Activated CD8-positive, alpha-beta memory T cell treated with anti-CD3 and anti-CD28 coated beads for 36 hours (primary cell): ENCODE measurements around the gene EVC. TPM values are rescaled to one million over a fixed set of nuclear protein-coding genes. Genes with fewer than 3 reads are reported as not detected.
"Not testable (repeated sequence)": the region's sequence is repeated elsewhere in the genome, so short reads cannot be mapped to it uniquely, and the experiment has no call there.

Experiments used
- CTCF ChIA-PET: fragments of 350-600 bp; sonication (Branson Sonifier 250); formaldehyde crosslinking; loops from one replicate; lab custom pipeline; 2021; ENCODE audit warnings: antibody characterized with exemption; lab: Charles Lee
- POLR2A ChIA-PET: fragments of 350-600 bp; sonication (Branson Sonifier 250); formaldehyde crosslinking; loops from one replicate; lab custom pipeline; 2021; ENCODE audit warnings: antibody characterized with exemption; lab: Charles Lee
- total RNA-seq, 2 experiments: library from RNA; stranded (reverse); gene quantifications; one replicate each; pipeline ENCODE4 v1.2.3, GENCODE V29; 2021

The EVC gene
- total RNA-seq, 2 experiments from 2014 or later, result 1.2 to 1.9 TPM

DNA sequence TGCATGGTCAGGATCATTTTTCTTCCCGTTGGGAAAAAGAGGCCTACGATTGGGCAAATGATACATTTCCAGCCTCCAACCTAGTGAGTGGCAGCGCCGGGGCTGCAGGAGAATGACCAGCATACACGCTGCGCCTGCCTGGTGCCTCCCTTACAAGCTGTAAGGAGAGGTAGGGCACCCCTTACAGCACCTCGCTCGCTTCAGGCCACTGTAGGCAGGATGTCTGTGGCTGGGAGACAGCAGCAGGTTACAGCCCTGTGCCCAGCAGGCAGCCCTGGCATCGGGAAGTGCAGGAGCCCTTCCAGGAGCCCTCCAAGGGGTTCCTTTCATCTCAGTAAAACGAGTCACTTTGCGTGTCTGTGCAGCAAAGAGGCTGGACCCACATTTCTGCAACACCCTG, 88.4 kb downstream of the EVC start:
- ChIA-PET POLR2A (no interaction called here), CTCF (no interaction called here)

DNA sequence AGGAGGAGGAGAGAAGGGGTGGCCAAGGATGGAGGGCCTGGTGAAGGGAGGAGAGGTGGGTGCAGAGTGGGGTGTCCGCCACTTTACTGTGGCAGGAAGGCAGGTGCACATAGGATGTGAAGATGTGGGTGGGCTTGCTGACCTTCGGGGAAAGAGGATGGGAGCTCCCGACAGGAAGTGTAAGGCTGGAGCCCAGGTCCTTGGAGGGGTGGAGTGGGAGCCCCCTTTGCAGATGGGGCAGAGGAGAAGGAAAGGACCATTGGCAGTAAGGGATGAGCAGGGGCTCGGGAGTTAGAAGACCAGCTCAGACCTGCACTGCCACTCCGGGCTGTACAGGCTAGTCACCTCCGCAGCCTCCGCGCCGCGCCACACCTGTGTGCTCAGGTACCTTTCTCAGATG, 89.5 kb downstream of the EVC start:
- ChIA-PET CTCF (no interaction called here), POLR2A (no interaction called here)

DNA sequence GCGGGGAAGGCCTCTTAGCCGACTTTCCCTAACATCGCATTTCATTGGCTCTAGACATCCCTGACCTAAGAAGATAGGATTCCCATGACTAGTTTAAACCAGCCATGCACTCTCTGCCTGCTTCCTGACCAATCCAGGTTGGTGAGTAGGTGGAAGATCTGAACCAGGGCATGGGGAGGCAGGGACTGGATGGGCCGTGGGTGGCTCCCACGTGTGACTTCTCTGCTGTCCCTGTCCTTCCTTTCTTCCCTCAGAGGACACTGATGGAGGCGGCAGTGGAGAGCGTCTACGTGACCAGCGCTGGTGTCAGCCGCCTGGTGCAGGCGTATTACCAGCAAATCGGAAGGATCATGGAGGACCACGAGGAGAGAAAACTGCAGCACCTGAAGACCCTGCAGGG, 90.7 kb downstream of the EVC start:
- ChIA-PET CTCF (no interaction called here), POLR2A (no interaction called here)

DNA sequence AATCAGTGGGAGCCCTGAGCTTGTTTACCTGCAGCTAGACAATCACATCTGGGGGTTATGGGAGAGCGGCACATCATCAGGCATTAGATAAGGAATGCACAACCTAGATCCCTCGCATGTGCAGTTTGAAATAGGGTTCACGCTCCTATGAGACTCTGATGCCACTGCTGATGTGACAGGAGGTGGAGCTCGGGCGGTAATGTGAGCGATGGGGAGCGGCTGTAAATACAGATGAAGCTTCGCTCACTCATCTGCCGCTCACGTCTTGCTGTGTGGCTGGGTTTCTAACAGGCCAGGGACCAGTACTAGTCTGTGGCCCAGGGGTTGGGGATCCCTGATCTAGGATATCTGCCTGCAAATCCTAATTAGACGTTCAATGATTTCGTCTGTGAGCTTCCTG, 91.6 kb downstream of the EVC start:
- ChIA-PET POLR2A (no interaction called here), CTCF (no interaction called here)

DNA sequence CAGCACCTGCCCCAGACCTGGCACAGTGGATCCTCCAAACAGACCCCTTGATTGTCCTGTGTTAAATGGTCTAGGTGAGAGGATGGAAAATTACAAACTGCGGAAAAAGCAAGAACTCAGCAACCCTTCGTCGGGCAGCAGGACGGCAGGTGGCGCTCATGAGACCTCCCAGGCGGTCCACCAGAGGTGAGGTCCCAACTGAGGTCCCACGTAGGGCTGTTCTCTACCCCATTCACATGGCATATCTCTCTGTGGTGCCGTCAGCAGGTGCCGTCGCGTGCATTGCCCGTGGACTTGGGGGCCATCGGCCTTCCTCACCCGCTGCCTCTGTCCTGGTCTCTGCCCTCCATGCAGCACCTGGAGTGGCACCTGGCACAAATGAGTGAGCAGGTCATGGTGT, 93.7 kb downstream of the EVC start:
- ChIA-PET POLR2A (no interaction called here), CTCF (no interaction called here)

DNA sequence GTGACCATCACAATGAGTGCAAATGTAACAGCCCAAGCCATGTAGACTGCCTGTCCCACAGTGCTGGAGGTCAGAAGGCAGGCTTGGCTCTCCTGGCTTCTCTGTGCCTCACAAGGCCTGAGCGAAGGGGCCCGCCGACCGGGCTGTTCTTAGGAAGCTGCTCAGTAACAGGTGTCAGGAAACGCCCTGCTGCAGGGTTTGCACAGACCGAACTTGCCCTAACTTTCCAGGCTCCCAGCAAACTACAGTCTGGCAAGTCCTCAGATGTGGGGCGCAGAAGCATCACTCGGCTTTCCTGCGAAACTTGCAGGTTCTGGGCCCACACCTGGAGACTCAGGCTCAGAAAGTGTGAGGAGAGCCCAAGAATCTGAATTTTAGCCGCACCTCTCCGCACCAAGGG, 94.3 kb downstream of the EVC start:
- POLR2A ChIA-PET, result no interaction called here
- CTCF ChIA-PET, result interaction anchor here (0.6 kb wide), 1 partner anchor 49 kb away, joined by 3 read pairs; no protein-coding TSS in a partner anchor

DNA sequence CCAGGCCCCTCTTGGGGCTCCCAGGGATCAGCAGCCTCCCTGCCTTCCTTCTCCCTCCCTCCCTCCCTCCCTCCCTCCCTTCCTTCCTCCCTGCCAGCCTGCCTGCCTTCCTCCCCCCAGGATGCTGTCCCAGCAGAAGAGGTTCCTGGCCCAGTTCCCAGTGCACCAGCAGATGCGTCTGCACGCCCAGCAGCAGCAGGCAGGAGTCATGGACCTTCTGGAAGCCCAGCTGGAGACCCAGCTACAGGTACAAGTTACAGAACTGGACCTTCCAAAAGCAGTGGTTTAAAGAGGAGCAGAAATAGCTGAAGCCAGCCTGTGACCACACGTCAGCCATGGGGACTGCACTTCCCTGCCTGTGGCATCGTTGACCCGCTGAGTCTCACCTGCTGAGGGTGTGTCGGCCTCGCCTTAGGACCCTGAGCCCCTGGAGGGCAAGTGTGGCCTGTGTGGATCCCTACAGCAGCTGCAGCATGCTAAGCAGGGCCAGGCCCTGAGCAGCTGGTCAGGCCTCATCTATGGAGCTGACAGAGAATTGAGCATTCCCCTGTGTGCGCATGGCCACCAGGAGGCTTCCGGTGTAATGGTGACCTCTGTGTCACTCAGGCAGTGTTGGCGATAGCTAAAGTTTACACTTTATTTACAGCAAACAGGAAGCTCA, 97.2 kb downstream of the EVC start:
- POLR2A ChIA-PET, result no interaction called here
- CTCF ChIA-PET, result no interaction called here

DNA sequence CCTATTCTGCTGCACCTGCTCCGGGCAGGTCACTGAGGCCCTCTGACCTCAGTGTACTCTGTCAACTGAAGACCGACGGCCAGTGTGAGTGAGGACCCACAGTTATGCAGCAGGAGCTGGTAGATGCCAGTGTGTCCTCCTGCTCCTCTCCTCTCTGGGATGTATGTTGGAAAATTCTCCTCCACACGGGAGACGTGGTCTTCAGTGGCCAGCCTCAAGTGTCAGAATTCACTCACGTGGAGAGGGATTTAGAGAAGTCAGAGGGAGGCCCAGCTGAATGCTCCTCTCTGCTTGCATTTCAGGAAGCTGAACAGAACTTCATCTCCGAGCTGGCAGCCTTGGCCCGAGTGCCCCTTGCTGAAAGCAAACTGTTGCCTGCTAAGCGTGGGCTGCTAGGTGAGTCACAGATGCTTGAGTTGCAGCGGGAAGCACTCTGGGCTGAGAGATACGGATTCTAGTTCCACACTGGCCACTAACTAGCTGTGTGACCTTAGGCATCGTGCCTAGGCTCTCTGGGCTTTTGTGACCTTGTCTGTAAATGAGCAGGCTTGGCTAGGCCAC, 98.3 kb downstream of the EVC start:
- CTCF ChIA-PET, result no interaction called here
- POLR2A ChIA-PET, result no interaction called here

DNA sequence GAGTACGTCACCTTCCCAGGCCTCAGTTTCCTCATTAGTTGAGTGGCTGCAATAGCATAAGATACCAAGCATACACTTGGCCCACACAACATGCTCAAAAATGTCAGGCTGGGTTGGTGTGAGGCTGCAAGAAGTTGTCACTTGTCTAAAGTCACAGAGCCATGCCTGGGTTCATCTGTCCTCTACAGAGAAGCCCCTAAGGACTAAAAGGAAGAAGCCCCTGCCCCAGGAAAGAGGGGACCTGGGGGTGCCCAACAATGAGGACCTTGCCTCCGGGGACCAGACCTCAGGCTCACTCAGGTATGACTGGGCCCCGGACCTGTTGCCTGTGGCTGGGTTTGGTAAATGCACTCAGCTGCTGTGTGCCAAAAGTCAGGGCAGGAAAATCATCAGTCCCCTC, 99.2 kb downstream of the EVC start:
- POLR2A ChIA-PET, result no interaction called here

DNA sequence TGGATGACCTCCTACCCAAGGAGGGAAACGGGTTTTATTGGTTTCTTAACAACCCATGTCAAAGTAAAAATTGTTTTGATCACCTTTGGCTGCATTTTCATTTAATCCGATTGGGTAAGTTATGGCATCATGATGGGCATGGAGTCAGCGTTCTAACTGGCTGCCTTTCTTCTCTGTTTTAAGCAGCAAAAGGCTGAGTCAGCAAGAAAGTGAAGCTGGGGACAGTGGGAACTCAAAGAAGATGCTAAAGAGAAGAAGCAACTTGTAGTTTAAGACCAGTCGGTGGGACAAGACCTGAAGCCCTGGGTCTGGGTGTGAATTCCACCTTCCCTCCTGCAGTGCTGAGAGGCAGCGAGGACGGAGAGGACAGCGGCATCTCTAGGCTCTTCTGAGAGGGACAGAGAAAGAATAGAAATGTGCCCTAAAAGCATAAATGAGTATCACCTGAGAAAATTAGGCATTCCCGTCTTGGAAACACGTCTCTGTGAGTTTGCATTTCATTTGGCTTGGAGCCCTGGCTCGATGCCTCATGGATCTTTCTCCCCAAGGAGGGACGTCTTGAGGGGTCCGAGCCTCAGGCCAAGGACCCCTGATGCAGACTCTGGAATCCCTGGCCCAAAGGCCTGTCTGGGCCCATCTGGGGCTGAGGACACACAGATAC, 99.9 kb downstream of the EVC start:
- POLR2A ChIA-PET, result no interaction called here
- CTCF ChIA-PET, result no interaction called here

More for the DNA sequence above, 99.2 kb downstream of the EVC start:
- CTCF ChIA-PET, result no interaction called here

DNA sequence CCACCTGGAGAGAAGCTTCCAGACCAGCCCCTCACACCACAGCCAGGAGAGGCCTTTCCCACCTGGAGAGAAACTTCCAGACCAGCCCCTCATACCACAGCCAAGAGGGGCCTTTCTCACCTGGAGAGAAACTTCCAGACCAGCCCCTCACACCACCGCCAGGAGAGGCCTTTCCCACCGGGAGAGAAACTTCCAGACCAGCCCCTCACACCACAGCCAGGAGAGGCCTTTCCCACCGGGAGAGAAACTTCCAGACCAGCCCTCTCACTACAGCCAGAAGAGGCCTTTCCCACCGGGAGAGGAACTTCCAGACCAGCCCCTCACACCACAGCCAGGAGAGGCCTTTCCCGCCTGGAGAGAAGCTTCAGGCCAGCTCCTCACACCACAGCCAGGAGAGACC, 101.1 kb downstream of the EVC start:
- POLR2A ChIA-PET, CTCF ChIA-PET: not testable (repeated sequence)

DNA sequence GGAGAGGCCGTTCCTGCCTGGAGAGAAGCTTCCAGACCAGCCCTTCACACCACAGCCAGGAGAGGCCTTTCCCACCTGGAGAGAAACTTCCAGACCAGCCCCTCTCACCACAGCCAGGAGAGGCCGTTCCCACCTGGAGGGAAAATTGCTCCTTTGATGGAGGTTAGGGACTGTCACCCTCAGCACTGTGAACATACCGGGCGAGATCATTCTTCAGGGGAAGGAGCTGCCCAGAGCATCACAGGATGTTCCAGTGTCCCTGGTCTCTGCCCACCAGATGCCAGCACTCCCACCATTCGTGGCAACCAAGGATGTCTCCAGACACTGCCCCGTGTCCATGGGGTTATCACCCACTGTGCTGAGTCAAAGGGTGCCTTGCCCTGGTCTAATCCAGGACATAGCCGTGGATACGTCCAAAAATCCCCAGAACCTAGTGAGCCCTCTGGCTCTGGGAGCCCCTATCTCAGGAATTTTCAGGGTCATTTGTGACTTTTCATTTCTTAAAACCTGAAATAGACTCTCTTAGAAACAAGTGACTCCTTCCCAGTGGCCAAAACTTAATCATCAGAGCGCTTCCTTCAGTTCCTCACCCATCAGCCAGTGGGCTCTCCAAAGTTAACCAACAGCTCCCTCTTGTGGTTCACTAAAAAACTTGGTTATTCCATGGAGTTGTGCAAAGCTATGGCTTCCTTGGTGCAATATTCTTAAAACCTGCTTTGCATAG, 101.7 kb downstream of the EVC start:
- POLR2A ChIA-PET, result no interaction called here
- CTCF ChIA-PET, result no interaction called here

DNA sequence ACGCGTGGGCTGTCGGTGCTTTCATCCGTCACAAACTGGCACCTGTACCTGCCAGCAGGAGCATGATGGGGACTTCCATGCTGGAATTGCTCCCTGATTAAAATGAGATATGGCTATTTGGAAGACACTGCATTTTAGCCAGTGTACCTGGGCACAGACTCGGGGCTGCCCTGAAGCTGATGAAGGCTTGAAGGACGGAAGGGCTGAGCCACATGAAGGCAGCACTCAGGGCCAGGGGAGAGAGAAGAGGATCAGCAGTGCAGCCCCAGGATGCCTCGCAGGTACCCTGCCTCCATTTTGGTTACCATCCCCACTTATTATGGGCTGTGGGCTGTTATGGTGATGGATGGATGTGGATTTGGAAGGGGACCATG, 102.9 kb downstream of the EVC start:
- CTCF ChIA-PET, result interaction anchor here (0.6 kb wide), 1 partner anchor 285 kb away, joined by 5 read pairs; no protein-coding TSS in a partner anchor
- POLR2A ChIA-PET, result no interaction called here

DNA sequence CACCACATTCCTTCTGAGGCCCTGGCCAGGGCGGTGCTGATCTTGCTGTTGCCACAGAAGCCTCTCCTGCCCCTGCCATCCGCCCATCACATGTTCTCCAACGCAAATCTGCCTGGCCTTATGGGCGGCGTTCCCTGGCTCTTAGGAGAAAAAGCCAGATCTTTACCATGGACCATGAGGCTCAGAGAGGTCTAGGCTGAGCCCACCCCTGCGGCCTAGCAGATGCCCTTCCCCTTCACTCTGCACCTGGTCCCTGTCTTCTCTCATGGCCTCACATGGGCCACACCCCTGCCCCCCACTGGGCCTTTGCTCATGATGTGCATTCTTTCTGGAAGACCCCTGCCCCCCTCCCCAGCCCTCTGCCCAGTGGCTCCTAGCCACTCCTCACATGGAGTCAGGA, 103.4 kb downstream of the EVC start:
- ChIA-PET POLR2A (no interaction called here), CTCF (interaction anchor here (0.6 kb wide), 1 partner anchor 285 kb away, joined by 5 read pairs; no protein-coding TSS in a partner anchor)

DNA sequence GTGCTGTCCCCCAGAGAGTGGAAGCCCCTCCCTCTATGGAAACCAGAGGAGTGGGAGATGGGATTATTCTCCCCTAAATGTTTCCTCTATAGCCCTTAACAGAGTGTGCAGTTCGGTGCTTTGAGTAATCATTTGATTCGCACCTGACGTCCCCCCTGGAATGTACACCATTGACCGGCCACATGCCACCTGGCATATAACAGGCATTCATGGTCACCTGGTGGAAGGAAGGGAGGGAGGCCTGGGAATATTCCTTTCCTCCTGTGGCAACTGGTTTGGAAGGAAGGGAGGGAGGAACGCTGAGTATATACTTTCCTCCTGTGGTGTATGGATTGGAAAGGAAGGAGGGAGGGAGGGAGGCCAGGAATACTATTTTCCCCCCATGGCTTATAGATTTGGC, 104.6 kb downstream of the EVC start:
- POLR2A ChIA-PET, result no interaction called here
- CTCF ChIA-PET, result no interaction called here

DNA sequence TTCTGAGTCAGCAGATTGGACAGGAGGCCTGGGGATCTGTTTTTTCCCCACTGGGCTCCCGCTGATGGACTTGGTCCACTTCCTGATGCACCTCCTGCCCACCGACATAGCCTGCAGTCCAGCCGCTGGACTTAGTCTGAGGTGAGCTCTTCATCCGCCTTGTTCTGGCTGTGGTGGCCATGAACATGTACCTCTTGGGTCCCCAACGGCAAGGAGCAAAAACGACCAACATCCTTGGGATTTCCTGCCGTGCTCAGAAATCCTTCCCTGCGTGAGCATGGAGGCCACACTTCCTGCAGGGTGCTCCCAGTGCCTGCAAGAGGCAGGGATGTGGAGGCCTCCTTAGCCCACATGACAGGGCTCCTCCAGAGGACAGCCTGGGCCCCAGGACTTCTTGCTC, 105.1 kb downstream of the EVC start:
- ChIA-PET POLR2A (no interaction called here), CTCF (no interaction called here)

DNA sequence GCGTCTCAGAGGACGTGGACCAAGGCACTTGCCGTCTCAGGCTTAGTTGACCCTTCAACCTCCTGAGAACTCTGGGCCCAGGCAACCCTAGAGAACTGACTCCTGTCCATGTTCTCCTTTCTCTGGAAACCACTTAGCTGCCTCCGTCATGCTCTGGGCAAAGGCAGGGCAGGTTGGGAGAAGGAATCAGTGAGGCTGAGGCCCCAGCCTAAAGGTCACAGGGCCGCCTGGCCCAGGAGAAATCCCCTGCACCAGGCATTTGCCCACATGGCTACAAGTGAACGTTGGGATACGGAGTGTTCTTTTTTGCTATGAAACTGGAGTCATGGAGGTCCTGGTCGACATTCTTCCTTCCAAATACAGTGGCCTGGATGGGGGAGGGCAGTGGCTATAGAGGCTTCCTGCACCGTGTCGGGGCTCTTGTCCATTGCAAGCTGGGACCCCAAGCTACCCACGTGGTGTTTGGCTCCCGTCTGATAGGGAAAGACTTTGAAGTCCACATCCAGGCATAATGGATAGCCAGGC, 105.9 kb downstream of the EVC start:
- ChIA-PET CTCF (interaction anchor here (0.6 kb wide), 1 partner anchor 46 kb away, joined by 3 read pairs; no protein-coding TSS in a partner anchor), POLR2A (no interaction called here)

DNA sequence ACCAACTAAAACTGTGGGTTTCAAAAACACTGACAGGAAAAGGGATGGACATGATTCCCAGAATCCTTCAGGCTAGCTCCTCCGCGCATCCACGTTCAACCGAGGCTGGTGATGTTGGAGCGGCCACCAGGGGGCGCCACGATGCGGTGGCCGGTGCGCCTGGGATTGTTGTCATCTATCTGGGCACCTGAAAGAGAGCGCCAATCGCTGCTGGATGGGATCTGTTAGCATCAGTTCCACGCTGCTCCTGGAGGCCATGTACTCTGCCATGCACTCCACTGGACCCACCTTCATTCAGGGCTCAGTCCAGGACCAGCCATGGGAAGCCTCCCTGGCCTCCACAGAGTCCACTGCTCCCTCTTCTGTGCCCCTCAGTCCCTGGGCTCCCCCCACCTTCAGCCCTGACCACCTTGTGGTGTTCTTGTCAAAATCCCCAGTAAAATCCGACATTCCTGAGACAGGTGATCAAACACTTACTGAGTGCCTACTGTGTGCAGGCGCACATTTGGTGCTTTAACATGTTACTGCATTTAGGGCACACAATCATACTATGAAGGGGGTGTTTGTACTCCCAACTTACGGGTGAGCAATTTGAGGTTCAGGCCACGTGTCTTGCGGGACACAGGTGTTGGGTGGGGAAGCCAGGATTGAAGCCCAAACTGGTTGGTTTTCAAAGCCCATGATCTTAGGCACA, 110.8 kb downstream of the EVC start:
- CTCF ChIA-PET, result no interaction called here
- POLR2A ChIA-PET, result no interaction called here

DNA sequence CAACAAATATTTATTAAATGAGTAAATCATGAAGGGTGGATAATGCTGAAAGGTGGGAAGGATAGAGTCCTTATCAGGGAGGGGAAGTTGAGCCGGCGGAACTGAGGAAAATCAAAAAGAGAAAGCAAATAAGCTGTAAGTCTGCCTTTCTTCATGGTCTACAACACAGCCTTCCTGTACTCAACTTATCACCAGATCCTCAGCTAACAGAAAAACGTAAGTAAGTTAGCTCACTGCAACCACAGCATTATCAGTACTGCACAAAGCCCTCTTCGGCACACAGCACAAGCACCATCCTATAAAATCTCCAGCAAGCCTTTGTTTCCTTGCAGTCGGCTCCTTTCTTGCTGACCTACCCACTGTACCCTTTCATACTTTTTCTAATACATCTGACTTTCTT, 111.6 kb downstream of the EVC start:
- POLR2A ChIA-PET, result no interaction called here

More for the DNA sequence above, 111.6 kb downstream of the EVC start:
- CTCF ChIA-PET, result no interaction called here
